Chondrocyte (in vitro differentiated cells): Measurements from ENCODE around the gene RNF125. TPM values are rescaled to one million over a fixed set of nuclear protein-coding genes. Genes with fewer than 3 reads are reported as not detected.

Experiments used
- DNase-seq: peaks from one replicate; pipeline ENCODE4 v3.0.0; 2021; ENCODE audit warnings: mixed read lengths, low spot score
- H3K27ac Mint-ChIP-seq: one replicate; pipeline ENCODE4 v1.8.0; 2021; ENCODE audit warnings: mild to moderate bottlenecking, moderate library complexity, mixed read lengths; ENCODE audit not compliant: unreplicated experiment
- H3K27me3 Mint-ChIP-seq: 2 replicates; pipeline ENCODE4 v1.8.0; 2021; ENCODE audit warnings: low read depth, mixed read lengths
- H3K36me3 Mint-ChIP-seq: 2 replicates; pipeline ENCODE4 v1.8.0; 2021; ENCODE audit warnings: low read depth, mixed read lengths
- H3K4me1 Mint-ChIP-seq: 2 replicates; pipeline ENCODE4 v1.8.0; 2021; ENCODE audit warnings: low read depth, mild to moderate bottlenecking, mixed read lengths
- H3K4me3 Mint-ChIP-seq: one replicate; pipeline ENCODE4 v1.8.0; 2021; ENCODE audit warnings: mild to moderate bottlenecking, moderate library complexity, mixed read lengths; ENCODE audit not compliant: unreplicated experiment
- H3K9me3 Mint-ChIP-seq: 2 replicates; pipeline ENCODE4 v1.8.0; 2021; ENCODE audit warnings: low read depth, mixed read lengths
- CTCF ChIP-seq: fragments of 200-600 bp; sonication (generic); IDR thresholded peaks from 2 replicates; pipeline ENCODE4 v1.5.0; 2021; ENCODE audit warnings: antibody characterized with exemption, mild to moderate bottlenecking, moderate library complexity
- total RNA-seq: library from RNA; stranded (reverse); gene quantifications from 3 replicates; pipeline ENCODE4 v1.2.1, GENCODE V29; 2021

The RNF125 gene
- total RNA-seq, 1 donor from 2014 or later = 0.60 TPM

- H3K27ac Mint-ChIP-seq = no peak overlapping the region
- DNase-seq = no peak
- TF ChIP-seq CTCF = no peak
- H3K36me3 Mint-ChIP-seq = peaks cover 3% of the 10 kb centered on the region
- H3K9me3 Mint-ChIP-seq = no peaks in the 10 kb centered on the region
- H3K27me3 Mint-ChIP-seq = peaks cover 12% of the 10 kb centered on the region
- H3K4me1 Mint-ChIP-seq = no peaks in the 10 kb centered on the region
- no peak overlapping the region for H3K4me3 Mint-ChIP-seq
Observed at GRCh38 chr18:32026491-32027086, 8.0 kb downstream of the RNF125 start.

DNA sequence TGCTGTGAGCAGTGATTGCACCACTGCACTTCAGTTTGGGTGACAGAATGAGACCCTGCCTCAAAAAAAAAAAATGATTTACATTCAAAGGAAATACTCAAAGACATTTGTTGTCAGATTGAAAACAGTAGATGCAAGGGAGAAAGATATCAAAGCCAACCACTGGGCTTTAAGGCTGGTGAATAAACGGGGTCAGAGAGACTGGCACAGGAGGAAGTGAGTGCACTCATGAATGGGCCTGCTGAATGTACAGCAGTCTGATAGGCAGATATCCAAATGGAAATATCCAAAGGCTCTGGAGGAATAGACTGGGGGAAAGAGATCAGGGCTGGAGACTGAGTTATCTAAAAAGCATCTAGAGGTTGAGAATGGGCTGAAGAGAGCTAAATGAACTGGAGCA lies 10.9 kb downstream of the RNF125 start:
- no peak for DNase-seq
- Mint-ChIP-seq H3K36me3 (peaks cover 3% of the 10 kb centered on the region), H3K27me3 (peaks cover 17% of the 10 kb centered on the region), H3K4me1 (no peaks in the 10 kb centered on the region), H3K4me3 (no peak overlapping the region), H3K9me3 (no peaks in the 10 kb centered on the region), H3K27ac (no peak overlapping the region)
- no peak for TF ChIP-seq CTCF

- H3K4me1 Mint-ChIP-seq = no peaks in the 10 kb centered on the region
- peaks cover 16% of the 10 kb centered on the region for H3K27me3 Mint-ChIP-seq
- peaks cover 3% of the 10 kb centered on the region for H3K36me3 Mint-ChIP-seq
- TF ChIP-seq CTCF = no peak
- H3K27ac Mint-ChIP-seq = no peak overlapping the region
- no peak overlapping the region for H3K4me3 Mint-ChIP-seq
- no peaks in the 10 kb centered on the region for H3K9me3 Mint-ChIP-seq
- no peak for DNase-seq
Observed at GRCh38 chr18:32032609-32033008, 14.0 kb downstream of the RNF125 start.

DNA sequence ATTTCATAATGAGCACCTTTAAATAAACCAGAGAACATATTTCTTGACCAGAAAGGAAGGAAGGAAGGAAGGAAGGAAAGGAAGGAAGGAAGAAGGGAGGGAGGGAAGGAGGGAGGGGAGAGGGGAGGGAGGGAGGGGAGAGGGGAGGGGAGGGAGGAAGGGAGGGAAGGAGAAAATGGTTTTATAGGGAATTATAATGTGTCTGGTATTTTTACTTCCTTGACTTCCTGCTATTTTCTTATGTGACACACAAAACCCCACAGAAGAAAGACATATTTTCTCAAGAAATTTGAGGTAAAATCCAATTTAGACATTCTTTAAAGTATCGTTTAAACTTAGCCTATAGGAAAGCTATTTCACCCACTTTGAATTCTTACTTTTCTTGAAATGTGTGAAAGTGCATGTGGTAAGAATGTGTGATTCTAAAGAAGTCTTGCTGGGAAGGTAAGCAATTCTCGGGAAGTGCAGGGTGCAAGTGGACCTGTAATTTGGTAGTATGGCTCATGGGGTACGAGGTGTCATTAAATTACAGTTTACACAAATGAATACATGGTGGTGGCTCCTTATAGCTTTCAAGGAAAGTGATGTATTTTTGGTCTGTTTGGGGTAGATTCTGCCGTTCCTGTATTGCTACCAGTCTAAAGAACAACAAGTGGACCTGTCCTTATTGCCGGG lies 18.0 kb downstream of the RNF125 start:
- Mint-ChIP-seq H3K36me3 (no peaks in the 10 kb centered on the region), H3K4me3 (no peak overlapping the region)
- no peak for DNase-seq

DNA sequence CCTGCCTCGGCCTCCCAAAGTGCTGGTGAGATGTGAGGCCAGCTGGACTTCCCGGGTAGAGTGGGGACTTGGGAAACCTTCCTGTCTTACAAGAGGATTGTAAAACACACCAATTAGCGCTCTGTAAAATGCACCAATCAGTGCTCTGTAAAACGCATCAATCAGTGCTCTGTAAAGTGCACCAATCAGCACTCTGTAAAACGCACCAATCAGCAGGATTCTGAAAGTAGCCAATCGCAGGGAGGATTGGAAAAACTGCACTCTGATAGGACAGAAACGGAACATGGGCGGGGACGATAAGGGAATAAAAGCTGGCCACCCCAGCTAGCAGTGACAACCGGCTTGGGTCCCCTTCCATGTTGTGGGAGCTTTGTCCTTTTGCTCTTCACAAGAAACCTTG lies 19.0 kb downstream of the RNF125 start:
- no peaks in the 10 kb centered on the region for H3K4me1 Mint-ChIP-seq
- H3K27me3 Mint-ChIP-seq = peaks cover 9% of the 10 kb centered on the region
- TF ChIP-seq CTCF = no peak
- no peak for DNase-seq
- H3K9me3 Mint-ChIP-seq = no peaks in the 10 kb centered on the region
- H3K27ac Mint-ChIP-seq = no peak overlapping the region
- H3K36me3 Mint-ChIP-seq = no peaks in the 10 kb centered on the region
- H3K4me3 Mint-ChIP-seq = no peak overlapping the region

More for the DNA sequence above, 18.0 kb downstream of the RNF125 start:
- Mint-ChIP-seq H3K4me1 (no peaks in the 10 kb centered on the region), H3K27ac (no peak overlapping the region), H3K27me3 (peaks cover 9% of the 10 kb centered on the region), H3K9me3 (no peaks in the 10 kb centered on the region)
- TF ChIP-seq CTCF = no peak
